ENCODE results near the gene NHLH1.
A peak's percentile ranks its signal among the peaks of the same experiment; 100 is the strongest.

Gene NHLH1

DNA sequence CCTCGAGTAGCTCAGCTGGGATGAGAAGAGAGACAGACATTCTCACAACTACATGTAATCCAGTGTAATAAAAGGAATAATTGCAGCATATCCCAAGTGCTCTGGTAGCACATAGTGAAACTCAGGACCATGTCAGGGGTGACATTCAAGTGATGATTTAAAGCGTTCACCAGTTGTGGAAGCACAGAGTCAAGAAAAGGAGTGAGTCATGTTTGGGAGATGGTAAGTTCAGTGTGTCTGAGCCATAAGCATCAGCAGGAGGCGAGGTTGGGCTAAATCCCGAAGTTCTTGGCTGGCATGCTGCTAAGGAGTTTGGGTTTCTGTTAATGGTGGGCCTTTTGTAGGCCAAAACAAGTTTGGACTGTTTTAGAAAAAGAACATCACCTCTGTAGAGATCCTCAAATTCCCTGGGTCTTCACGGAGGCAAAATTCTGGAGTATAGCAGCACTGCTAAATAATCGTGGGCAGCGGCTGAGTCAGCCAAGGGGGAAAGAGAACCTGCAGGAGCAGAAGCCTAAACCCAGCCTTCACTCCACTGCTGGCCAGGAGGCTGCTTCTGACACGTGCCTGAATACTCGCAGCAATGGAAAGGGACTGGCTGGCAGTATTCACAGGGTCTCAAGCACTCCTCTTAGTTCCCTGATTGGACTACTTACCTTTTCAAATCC, 7.2 kb upstream of the NHLH1 start:
- DNase-seq, result peak in 1 of 2 experiments; percentile 9

DNA sequence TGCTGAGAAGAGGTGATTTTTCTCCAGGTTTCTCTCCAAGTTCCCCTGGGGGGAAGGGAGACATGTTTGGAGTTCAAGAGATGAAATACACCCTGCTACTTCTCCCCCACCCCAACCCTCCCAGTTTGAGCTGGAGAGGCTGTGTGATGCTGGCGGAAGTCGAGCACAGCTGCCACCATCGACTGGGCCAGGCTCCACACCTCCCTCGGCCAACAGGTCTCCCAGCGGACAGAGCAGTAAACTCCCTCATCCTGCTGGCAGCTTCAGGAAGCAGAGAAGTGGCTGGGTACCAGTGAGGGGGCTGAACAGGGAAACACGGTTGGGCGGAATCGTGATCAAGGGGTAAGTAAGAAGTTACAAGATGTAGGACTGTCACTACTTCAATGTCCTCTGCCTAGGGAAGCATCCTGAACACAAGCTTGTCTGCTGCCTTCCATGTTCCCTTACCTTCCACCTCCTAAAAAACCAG, 6.6 kb upstream of the NHLH1 start:
- DNase-seq, result peak in 1 of 2 experiments; percentile 24

DNA sequence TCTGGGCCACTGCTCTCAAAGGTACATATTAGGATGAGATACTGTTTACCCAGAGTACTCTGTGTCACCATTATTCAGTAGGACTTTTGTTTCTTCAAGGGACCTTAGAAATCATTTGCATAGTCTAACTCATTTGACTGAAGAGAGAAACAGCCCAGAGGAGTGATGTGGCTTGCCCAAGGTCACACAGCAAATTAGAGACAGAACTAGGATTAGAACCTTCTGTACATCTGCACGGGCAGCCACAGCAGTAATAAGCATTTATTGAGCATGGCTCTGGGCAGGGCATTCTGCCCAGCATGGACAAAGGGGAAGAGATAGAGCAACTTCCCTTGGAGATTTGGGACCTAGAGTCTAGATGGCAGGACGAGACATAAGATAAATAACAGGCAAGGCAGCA, 5.7 kb upstream of the NHLH1 start:
- no peak for DNase-seq

DNA sequence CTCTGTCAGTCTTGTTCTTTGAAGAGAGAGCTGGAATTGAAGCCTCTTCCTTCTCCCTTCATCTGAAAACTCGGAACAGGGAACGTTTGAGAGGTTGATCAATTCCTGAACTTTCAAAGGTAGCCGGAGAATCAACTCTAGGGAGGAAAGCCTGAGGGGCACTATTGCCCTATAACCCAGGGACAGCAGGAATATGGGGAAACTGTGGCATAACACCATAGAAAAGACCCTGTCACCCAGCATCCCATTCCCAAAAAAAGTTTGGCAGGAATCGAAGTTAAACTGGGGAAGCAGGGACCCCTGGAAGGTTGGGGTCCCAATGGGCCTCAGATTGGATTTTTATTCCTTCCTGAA, 5.1 kb upstream of the NHLH1 start:
- no peak for DNase-seq

DNA sequence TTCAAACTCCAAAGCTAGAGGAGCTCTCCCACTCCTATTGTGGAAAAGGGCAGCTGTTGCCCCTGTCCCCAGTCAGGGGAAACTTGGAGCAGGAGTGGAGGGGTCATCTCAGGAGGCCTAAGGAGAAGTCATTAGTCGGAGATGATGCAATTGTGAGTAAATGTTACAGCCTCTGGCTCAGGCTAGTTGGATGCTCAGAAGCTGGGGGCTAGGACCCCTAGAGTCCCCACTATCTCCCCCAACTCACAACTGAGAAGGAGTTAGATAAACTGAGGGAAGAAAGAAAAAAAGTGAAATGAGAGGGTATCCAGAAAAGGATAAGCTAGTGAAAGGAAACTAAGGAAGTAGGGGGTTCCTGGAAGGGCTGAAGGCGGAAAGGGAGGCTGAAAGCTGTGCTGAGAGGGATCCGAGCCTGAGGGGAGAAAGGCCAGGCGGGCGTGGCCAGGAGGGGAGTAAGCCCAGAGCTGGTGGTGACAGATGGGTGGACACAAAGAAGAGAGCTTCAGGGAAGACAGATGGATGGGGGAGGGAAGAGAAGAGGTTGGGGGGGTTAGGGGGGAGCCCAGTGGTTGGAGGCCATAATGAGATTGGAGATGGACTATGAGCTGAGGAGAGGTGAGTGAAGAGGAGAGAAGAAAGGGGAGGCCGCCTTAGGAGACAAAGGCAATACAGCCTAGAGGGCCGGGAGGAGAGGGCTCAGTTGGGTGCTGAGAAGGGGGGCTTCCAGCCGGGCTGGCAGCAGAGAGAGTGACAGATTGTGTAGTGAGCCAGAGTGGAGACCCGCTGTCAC, 4.5 kb upstream of the NHLH1 start:
- DNase-seq, result peak; percentile 98

DNA sequence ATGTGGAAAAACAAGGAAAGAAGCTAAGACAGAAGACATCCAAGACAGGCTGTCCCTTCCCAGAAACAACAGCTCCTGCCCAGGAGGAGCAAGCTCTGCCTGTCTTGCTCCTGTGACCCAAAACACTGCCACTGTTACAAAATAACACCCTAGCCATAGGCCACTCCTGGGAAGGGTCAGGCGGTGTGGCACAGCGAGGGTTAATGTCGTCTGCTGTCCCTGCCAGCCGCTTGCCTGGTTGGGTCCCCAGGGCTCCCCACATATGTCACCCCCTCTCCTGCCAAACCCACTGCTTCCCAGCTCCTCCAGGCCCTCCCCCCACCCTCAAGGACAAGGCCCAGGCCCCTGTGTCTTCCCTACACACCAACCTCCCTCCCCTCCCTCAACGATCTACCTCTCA, 3.9 kb upstream of the NHLH1 start:
- peak; percentile 81 to 86 for DNase-seq

DNA sequence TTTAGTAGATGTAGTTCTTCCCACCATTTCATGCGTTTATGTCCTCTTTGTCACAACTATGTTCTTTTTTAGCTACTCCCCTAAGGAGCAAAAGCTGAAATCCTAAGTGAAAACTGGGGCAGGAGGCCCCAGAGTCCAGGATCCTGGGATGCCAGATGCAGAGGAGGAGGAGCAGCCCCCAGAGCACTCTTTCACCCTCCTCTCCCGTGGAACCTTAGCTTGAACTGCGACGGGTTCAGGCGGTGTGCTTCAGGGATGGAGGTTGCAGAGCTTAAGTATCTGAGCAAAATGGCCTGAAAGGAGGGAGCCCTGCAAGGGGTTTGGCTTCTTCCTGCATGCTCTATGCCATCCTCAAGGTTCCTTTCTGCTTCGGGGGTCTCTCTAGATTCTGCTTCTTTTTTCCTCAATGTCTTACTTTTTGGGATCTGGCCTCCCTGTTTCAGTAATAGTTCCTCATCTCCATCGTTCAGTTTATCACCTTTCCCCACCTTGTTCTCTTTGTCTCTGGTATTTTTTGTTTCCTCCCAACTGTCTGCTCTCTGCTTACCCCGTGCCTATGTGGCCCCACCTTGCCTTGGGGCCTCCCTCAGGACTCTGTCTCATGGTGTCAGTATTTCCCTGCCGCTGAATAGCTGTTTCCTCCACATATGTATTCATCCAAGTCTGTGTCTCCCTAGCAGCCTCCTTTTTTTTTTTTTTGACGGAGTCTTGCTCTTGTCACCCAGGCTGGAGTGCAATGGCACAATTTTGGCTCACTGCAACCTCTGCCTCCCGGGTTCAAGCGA, 2.7 kb upstream of the NHLH1 start:
- peak in 1 of 2 experiments; percentile 58 for DNase-seq

DNA sequence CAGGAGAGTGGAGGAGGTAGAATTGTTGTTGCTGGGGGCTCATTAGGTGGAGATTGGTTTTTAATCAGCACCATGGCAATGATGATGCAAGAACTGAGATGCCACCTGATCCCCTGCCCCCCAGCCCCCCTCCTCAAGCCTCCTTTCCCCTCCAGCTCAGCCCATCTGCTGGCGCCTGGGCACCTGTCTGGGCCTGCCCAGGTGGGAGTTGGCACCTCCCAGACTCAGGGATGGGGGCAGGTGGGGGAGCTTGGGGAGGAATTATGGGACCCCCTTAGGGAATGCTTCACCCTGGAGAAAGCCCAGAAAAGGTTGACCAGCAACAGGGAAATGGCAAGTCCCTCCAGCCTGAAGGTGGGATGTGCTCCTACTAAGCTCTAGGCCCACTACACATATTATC, 1.5 kb upstream of the NHLH1 start:
- DNase-seq, result peak; percentile 28 to 78

DNA sequence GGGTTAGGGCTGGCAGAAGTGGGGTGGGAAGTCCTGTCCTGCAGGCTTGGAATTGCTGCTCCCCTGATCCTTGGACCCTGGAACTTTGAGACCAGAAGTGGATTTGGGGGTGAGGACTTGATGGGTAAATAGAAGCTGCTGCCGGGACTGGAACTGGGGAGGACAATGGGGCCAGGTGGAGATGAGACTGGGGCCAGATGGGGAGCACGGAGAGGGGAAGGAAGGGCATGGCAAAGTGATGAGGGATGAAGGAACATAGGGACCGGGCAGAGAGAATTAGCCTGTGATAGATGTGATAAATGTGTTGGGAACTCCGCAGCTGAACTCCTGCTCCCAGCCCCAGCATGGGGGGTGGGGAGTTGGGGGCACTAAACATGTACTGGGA, 637 bp downstream of the NHLH1 start:
- DNase-seq, result peak in 1 of 2 experiments; percentile 44

DNA sequence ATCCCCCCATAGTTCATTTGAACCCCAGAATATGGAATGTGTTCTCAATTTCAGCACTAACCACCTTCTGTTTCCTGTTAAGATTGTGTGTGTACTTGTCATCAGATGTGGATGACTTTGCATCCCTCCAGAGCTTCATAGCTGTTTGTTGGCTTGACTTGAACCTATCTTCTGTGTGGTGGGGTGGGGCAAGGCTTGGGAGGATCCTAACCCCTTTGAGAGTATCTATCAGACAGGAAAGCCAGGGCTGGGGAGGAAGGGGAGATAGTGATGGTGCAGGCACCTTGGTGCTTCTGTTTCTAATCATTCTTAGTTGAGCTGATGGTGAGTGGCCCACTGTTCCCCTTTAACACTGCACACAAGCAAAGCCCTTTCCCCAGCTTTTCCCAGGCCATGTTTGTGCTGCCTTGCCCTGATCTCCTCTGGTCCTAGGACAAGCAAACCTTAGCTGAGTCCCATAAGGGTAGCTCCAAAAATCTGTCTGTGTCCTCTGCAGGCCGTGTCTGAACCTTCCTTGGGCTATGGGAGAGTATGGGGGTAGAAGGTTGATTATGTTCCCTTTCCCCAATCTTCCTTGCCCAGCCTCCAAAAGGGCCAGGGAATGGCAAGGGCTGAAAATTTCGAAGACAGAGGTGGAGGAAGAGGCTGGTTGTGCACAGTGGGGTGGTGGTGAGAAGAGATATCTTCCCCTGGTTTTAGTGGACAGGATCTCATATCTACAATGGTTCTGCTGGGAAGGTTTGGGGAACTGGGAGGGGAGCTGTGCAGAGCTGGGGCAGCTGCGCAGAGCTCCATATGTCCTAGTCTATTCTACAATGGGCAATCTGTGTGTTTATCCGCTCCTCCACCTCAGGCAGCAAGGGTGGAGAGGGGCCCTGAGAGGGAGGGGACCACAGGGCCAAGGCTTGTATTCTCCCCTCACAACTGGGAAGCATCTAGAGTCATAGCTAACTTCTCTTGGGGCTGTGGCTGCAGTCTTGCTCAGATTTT, 1.4 kb downstream of the NHLH1 start:
- DNase-seq, result peak; percentile 17 to 76

DNA sequence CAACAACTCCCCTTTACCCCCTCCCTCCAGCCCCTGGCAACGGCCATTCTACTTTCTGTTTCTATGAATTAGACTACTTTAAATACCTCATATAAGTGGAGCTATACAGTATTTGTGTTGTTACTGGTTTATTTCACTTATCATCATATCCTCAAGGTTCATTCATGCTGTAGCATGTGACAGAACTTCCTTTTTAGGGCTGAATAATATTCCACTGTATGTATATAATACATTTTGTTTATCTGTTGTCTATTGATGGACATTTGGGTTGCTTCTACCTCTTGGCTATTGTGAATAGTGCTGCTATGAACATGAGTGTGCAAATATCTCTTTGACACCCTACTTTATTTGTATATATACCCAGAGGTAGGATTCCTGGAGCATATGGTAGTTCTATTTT, 2.2 kb downstream of the NHLH1 start:
- no peak for DNase-seq

DNA sequence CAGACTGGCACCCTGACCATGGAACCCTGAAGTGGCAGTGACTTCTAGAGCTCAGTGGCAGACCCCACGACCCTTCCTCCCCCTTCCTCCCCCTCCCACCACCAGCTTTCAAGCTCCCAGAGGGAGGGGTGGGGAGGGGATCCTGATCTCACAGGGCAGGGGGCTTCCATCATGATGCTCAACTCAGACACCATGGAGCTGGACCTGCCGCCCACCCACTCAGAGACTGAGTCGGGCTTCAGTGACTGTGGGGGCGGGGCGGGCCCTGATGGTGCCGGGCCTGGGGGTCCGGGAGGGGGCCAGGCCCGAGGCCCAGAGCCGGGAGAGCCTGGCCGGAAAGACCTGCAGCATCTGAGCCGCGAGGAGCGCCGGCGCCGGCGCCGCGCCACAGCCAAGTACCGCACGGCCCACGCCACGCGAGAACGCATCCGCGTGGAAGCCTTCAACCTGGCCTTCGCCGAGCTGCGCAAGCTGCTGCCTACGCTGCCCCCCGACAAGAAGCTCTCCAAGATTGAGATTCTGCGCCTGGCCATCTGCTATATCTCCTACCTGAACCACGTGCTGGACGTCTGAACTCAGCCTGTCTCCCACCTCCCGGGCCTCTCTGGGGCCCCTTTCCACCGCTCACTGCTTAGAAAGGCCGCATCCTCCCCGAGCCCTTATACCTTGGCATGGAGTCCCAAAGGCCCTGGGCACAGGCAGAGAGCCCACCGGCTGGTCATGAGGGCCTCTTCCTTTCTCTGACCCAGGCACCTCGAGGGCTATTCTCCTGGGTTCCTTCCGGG, 3.9 kb downstream of the NHLH1 start:
- peak; percentile 41 to 66 for DNase-seq

DNA sequence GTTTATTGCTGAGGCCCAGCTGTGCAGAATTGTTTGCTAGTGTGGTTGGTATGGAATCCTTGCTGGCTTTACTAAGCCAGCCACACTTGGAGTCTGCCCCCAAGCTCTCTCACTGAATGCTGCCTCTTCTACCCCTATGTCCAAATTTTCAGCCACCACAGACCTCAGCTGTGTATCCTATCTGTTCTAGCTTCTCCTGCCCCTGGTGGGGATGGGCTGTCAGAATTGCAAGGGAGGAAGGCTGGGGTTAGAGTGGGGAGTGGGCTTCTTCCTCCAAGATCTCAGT, 4.4 kb downstream of the NHLH1 start:
- DNase-seq, result peak in 1 of 2 experiments; percentile 37

DNA sequence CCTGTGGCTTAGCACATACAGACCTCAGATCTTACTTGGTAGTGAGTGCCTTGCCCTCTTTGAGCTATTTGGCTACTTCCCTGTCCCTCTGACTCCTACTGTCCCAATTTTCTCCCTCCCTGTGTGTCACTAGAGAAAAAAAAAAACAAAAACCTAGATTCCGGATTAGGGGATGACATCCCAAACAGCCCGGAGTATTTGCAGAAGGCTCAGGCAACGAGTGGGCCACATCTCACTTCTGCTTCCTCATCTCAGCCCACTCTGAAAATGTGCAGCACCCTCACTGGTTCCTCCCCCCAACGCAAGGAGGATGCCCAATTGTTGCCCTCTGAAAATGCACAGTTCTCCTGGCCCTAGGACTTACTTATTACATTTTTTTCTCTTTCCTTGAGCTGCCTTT, 4.9 kb downstream of the NHLH1 start:
- no peak for DNase-seq

DNA sequence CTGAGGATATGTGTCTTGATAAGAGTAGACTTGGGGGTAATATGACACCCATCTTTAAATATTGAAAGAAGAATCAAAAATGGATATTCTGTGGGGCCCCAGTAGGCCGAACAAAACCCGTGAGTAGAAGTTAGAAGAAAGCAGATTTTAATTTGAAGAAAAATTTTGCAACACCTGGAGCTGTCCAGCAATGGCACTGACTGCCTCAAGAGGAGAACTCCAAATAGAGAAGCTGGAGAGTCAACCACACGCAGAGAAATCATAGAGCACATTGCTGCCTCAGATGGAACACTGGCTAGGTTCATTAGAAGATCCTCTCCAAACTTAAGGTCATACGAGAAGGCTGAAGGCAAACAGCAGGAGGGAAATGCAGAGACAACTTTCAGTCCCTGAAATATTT, 6.8 kb downstream of the NHLH1 start:
- DNase-seq, result no peak

DNA sequence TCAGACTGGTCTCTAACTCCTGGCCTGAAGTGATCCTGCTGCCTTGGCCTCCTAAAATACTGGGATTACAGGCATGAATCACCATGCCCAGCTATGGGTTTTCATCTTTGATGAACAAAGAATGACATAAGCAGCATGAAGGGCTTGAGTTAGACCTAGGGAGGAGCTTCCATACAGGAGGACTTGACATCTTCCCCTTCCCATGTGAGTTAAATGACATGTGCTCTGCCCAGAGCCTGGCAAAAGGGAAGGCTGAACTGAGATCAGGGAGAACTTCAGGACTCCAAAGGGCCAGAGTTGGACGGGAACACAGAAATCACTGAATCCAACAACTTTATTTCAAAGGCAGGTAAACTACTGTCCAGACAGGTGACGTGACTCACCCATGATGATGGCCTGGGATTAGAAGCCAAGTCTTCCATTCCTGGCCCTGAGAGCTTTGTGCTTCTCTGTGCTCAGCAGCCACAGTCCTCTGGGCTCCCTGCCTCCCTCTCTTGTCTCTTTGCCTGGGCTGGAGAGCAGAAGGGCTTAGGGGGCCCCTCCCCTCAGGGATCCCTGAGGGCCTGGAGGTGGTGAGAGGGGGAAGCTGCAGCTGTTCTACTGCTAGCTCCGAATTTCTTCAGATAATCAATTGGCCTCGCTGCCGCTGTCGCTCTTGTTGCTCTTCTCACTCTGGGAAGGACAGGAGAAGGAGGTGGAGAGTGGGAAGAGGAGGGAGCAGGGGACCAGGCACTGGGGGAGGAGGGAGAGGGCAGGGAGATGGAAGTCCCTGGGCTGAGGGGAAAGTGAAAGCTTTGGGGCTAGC, 7.6 kb downstream of the NHLH1 start:
- DNase-seq, result peak; percentile 84 to 90

DNA sequence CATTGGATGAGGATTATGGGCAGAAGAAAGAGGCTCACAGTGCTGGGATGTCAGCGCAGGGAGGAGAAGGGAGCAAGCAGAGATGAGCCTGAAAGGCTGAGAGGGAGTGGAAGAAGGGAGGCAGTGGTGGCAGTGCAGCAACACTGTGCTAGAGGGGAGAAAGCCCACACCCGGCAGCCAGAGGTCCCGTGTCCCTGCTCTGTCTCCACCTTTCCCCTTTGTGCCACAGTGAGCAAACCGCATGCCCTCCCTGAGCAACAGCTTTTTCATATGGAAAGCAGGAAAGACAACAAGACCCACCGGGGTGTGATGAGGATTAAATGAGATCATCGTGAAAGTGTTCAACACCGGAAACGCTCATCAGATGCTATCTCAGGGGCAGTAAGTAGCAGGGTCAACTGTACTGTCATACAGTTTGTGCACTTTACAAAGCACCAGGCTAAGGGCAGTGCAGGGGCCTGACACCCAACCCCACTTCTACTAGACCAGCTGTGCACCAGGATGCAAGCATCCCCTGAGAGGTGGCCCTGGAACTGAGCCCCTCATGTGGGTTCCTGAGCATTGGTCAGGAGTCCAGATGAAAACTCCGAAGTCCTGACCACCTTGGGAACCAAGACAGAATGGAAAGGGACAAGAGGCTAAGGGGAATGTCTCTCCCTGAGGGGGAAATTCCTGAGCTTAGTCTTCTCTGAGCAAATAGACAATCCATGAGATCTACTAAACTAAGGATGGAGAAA, 9.1 kb downstream of the NHLH1 start:
- DNase-seq, result peak in 1 of 2 experiments; percentile 40

DNA sequence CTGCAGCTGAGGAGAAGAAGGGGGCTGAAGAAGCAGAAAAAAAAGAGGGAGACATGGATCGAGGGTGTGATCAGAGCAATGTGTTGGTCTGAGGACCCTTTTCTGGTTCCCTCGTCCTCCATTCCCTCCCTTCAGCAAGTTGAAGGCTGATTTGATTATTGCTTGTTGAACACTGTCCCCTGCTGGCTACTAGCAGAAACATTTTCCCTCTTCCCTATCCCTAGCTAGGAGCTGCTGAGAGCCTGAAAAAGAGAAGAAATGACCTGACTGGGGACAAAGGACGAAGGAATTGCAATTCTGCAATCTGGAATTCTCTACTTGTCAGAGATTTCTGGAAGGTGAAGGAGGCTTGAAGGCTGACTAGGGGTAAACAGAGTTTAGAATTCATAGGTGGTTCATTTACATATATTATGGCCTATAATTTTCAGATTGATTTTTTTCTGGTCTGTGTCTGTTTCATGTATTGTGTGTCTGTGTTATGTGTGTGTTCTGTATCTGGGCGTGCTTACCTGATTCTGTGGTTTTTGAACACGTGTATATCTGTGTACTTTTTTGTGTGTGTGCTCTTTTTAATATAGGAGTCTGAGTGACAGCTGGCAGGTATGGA, 9.8 kb downstream of the NHLH1 start:
- DNase-seq, result peak; percentile 73 to 75

DNA sequence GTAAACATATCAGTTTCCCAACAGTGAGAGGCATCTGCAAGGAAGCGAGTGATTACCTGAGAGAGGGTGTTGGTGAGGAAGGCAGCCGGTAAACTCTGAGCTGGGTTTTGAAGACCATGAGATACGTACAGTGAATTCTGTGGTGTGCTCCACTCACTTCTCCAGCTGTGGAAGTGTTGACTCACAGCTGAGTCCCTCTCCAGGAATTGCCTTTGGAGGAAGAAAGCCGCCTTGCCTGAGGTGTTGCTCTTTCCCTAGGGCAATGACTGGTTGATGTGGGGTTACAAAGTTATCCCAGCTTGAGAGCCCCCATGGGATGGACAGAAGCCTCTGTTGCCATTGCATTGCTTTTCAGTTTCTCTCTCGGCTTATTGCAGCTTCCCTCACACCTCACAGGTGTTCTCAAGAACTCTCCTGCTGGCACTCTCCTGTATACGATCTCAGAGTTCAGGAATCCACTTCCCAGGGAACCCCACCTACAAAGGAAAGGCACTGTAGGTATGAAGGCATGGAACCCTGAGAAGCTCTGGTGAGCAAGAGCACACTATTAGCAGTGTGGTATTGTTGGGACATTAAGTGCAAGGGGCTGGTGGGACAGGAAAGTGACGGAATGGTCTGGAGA, 10.8 kb downstream of the NHLH1 start:
- no peak for DNase-seq

All from NCI-H524 (cell line).